K562 (cell line): ENCODE measurements around the gene B3GNT4. TPM values are rescaled to one million over a fixed set of nuclear protein-coding genes. Genes with fewer than 3 reads are reported as not detected.

ENCODE experiments used
- CSDE1 ChIP-seq, 2 experiments: fragments of 450-650 bp; IDR thresholded peaks; 2 replicates each; pipeline ENCODE4 v1.6.1; 2016; ENCODE audit warnings: mild to moderate bottlenecking in 1 of 2
- GTF2E2 ChIP-seq: fragments of 200-800 bp; sonication (Bioruptor generic); IDR thresholded peaks from 2 replicates; pipeline ENCODE4 v1.6.1; 2016; ENCODE audit warnings: missing genetic modification characterization, missing compliant biosample characterization
- HNRNPLL ChIP-seq: fragments of 200-400 bp; formaldehyde crosslinking; IDR thresholded peaks from 2 replicates; pipeline ENCODE4 v1.6.1; 2017; ENCODE audit warnings: low read length, low read depth, mild to moderate bottlenecking; ENCODE audit not compliant: poor library complexity, severe bottlenecking
- HNRNPUL1 ChIP-seq: fragments of 200-400 bp; formaldehyde crosslinking; IDR thresholded peaks from 2 replicates; pipeline ENCODE4 v1.6.1; 2017; ENCODE audit warnings: low read length
- MAFG ChIP-seq: fragments of 450-650 bp; conservative IDR thresholded peaks from 2 replicates; pipeline ENCODE4 v1.6.1; 2016; ENCODE audit warnings: missing genetic modification characterization, missing compliant biosample characterization
- MEIS2 ChIP-seq: fragments of 450-650 bp; IDR thresholded peaks from 2 replicates; pipeline ENCODE4 v1.6.1; 2014; ENCODE audit warnings: mild to moderate bottlenecking; ENCODE audit not compliant: partially characterized antibody
- NUFIP1 ChIP-seq: fragments of 450-650 bp; IDR thresholded peaks from 2 replicates; pipeline ENCODE4 v1.6.1; 2018; ENCODE audit not compliant: partially characterized antibody
- POLR2AphosphoS5 ChIP-seq: IDR thresholded peaks from 2 replicates; pipeline ENCODE4 v1.6.1; 2011; ENCODE audit warnings: mild to moderate bottlenecking, low read depth, low read length, moderate library complexity; ENCODE audit not compliant: control insufficient read depth, insufficient read depth
- PTRF ChIP-seq: fragments of 450-650 bp; IDR thresholded peaks from 2 replicates; pipeline ENCODE4 v1.6.1; 2016; ENCODE audit warnings: mild to moderate bottlenecking, missing genetic modification characterization, missing compliant biosample characterization
- RBM15 ChIP-seq: fragments of 200-400 bp; formaldehyde crosslinking; IDR thresholded peaks from 2 replicates; pipeline ENCODE4 v1.6.1; 2018; ENCODE audit warnings: mild to moderate bottlenecking, low read length, moderate library complexity; ENCODE audit not compliant: insufficient read depth
- RREB1 ChIP-seq: fragments of 250-450 bp; sonication (Bioruptor Pico); IDR thresholded peaks from 2 replicates; pipeline ENCODE4 v1.4.0; 2020
- SP2 ChIP-seq: IDR thresholded peaks from 2 replicates; pipeline ENCODE4 v1.6.1; 2011; ENCODE audit warnings: mild to moderate bottlenecking, low read depth, low read length, moderate library complexity; ENCODE audit not compliant: poor library complexity, severe bottlenecking; ENCODE audit errors: extremely low read depth
- SREBF1 ChIP-seq: fragments of 150-350 bp; IDR thresholded peaks from 2 replicates; pipeline ENCODE4 v1.6.1; 2014; ENCODE audit warnings: antibody characterized with exemption, low read depth, low read length, borderline replicate concordance
- ZBED1 ChIP-seq: IDR thresholded peaks from 2 replicates; pipeline ENCODE4 v1.6.1; 2014
- ZNF224 ChIP-seq: sonication (generic); formaldehyde crosslinking; IDR thresholded peaks from 2 replicates; pipeline ENCODE4 v1.8.0; 2022; ENCODE audit warnings: mild to moderate bottlenecking, missing genetic modification reagents
- ZNF232 ChIP-seq: sonication (generic); formaldehyde crosslinking; IDR thresholded peaks from 2 replicates; pipeline ENCODE4 v1.8.0; 2022; ENCODE audit warnings: mild to moderate bottlenecking, missing genetic modification reagents
- ZNF24 ChIP-seq: fragments of 450-650 bp; IDR thresholded peaks from 2 replicates; pipeline ENCODE4 v1.6.1; 2016
- ZNF3 ChIP-seq: fragments of 250-450 bp; sonication (Bioruptor Pico); IDR thresholded peaks from 2 replicates; pipeline ENCODE4 v1.5.0; 2021; ENCODE audit warnings: mild to moderate bottlenecking, moderate library complexity
- ZNF431 ChIP-seq: sonication (generic); formaldehyde crosslinking; IDR thresholded peaks from 2 replicates; pipeline ENCODE4 v1.8.0; 2022; ENCODE audit warnings: mild to moderate bottlenecking, missing genetic modification reagents
- polyA plus RNA-seq, 8 experiments: library from polyadenylated mRNA; depleted of rRNA in 4 of 8; stranded (reverse) in 5 of 8; unstranded in 3 of 8; fragments of >200 nt; fragmentation: Nextera tagmentation in 2 of 8; fragmentation: Illumina TruSeq in 1 of 8; extraction: Ambion mirVana in 2 of 8; extraction: Trizol in 1 of 8; gene quantifications; 2 replicates each; pipeline versions ENCODE4 v1.2.1 to v1.2.3, GENCODE V29; 2011 to 2014; ENCODE audit warnings: inconsistent platforms in 1 of 8, missing spikeins in 1 of 8
- total RNA-seq, 7 experiments: library from RNA; depleted of rRNA in 6 of 7; stranded (reverse); fragments of >200 nt in 6 of 7; fragmentation: Illumina TruSeq in 2 of 7; extraction: Trizol in 2 of 7; gene quantifications; 2 replicates each; pipeline versions ENCODE4 v1.2.1 to v1.2.3, GENCODE V29; 2011 to 2021; ENCODE audit warnings: low replicate concordance in 1 of 7
- TF ChIP-seq, protein P1 (sequence below): sonication (generic); formaldehyde crosslinking; IDR thresholded peaks from 2 replicates; pipeline ENCODE4 v1.8.0; 2022; ENCODE audit warnings: mild to moderate bottlenecking, low read depth, missing genetic modification reagents
- TF ChIP-seq, protein P2 (sequence below): IDR thresholded peaks from 2 replicates; pipeline ENCODE4 v1.6.1; 2014; ENCODE audit warnings: antibody characterized with exemption

Gene B3GNT4
- total and polyA plus RNA-seq, 9 of the 15 experiments (the other 6 are each of a cell fraction or from before 2014, with no cell fraction given), result 0.17 to 3.2 (median 1.3) TPM

DNA sequence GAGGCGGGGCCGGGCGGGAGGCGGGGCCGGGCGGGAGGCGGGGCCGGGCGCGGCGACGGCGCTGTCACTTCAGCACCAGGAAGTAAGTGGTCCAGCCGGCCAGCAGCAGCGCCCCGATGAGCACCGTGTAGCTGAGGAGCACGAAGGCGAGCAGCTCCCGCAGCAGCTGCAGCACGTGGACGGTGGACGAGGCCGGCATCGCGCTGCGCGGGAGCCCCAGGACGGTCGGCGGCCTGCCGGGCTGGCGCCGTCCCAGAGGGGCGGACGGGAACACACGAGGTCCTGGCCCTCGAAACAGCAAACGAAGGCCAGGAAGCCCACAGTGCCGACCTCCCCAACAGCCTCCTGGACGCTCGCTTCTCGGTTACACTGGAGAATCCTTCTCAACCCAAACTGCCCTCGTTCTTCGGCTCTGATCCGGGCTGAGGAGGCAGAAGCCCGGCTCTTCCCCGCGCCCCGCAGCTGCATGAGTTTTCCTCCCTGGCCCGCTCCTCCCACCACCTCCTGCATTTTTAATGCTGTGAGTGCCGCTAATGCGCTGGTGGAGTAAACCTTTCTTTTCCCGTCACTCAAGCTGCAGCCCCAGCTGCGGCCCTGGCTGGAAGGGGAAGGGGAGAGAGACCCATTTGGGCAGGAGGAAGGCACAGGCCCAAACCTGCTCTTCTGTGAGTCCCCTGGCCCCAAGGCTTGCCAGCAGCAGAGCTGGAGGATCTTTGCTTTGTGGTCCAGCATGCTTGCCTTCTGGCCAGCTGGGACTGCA, 23.0 kb downstream of the B3GNT4 start (continued):
- peak; percentile 53; the same call in 1 of the 2 replicates for TF ChIP-seq RREB1 (CRISPR knock-in tag)
- no peak for TF ChIP-seq SP2
- TF ChIP-seq ZNF3 (CRISPR knock-in tag), result no peak
- no peak for TF ChIP-seq MAFG
- TF ChIP-seq ZBED1, result no peak
- peak; percentile 90 for TF ChIP-seq ZNF431 (CRISPR knock-in tag)
- TF ChIP-seq CSDE1 (IDR thresholded peaks at IDR 0.05), result no peak
- TF ChIP-seq ZNF24, result peak; percentile 60
- TF ChIP-seq HNRNPUL1, result no peak
- no peak; the same call in 1 of the 2 replicates for TF ChIP-seq GTF2E2 (tag)
- no peak for TF ChIP-seq PTRF (tag)
- 0 out of 2 replicates have a peak, but pooled peaks have one; percentile 63 for TF ChIP-seq ZNF224 (CRISPR knock-in tag)
- no peak for TF ChIP-seq RBM15
- TF ChIP-seq, protein P1, sequence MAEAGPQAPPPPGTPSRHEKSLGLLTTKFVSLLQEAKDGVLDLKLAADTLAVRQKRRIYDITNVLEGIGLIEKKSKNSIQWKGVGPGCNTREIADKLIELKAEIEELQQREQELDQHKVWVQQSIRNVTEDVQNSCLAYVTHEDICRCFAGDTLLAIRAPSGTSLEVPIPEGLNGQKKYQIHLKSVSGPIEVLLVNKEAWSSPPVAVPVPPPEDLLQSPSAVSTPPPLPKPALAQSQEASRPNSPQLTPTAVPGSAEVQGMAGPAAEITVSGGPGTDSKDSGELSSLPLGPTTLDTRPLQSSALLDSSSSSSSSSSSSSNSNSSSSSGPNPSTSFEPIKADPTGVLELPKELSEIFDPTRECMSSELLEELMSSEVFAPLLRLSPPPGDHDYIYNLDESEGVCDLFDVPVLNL (CRISPR knock-in tag), result peak; percentile 64
- no peak for TF ChIP-seq MEIS2
- TF ChIP-seq HNRNPLL, result no peak
- TF ChIP-seq, protein P2, sequence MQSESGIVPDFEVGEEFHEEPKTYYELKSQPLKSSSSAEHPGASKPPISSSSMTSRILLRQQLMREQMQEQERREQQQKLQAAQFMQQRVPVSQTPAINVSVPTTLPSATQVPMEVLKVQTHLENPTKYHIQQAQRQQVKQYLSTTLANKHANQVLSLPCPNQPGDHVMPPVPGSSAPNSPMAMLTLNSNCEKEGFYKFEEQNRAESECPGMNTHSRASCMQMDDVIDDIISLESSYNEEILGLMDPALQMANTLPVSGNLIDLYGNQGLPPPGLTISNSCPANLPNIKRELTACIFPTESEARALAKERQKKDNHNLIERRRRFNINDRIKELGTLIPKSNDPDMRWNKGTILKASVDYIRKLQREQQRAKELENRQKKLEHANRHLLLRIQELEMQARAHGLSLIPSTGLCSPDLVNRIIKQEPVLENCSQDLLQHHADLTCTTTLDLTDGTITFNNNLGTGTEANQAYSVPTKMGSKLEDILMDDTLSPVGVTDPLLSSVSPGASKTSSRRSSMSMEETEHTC, result no peak
- no peak for TF ChIP-seq NUFIP1
- no peak for TF ChIP-seq POLR2AphosphoS5
- TF ChIP-seq SREBF1, result no peak
- TF ChIP-seq ZNF232 (CRISPR knock-in tag), result peak; percentile 96
